Upper lobe of left lung (tissue), 4 donors: ENCODE data around the gene AMBP.

Experiments used
- CTCF ChIP-seq, 6 experiments: fragments of 450-650 bp in 4 of 6; fragments of 200-600 bp in 2 of 6; sonication (generic) in 2 of 6; IDR thresholded peaks; one replicate each; pipeline ENCODE4 v1.5.1; 2016 to 2019; ENCODE audit warnings: antibody characterized with exemption in 6 of 6
- POLR2AphosphoS5 ChIP-seq, 2 donors: sonication (generic); formaldehyde crosslinking; IDR thresholded peaks; one replicate each; pipeline ENCODE4 v1.5.1; 2017; ENCODE audit warnings: antibody characterized with exemption in 2 of 2

- TF ChIP-seq CTCF (IDR thresholded peaks at IDR 0.05) (no peak), POLR2AphosphoS5 (IDR thresholded peaks at IDR 0.05) (no peak)
Observed at GRCh38 chr9:114055061-114055460, 23.0 kb downstream of the AMBP start.
